Measurements from ENCODE around the gene MRPS22.

MRPS22 gene

GRCh38 chr3:139317215-139317614 lies 26.6 kb upstream of the MRPS22 start:
- no peak for DNase-seq (ENCODE audit: extremely low spot score)
- POLR2A ChIA-PET: no interaction called here
- CTCF ChIA-PET: interaction anchor here (0.7 to 0.9 kb wide), 2 partner anchors 12 to 42 kb away, joined by 3 read pairs; no protein-coding TSS in a partner anchor
- TF ChIP-seq FOXK2 (IDR thresholded peaks at IDR 0.05) (no peak), PKNOX1 (IDR thresholded peaks at IDR 0.05) (no peak), SUZ12 (IDR thresholded peaks at IDR 0.05) (no peak), FOXA1 (IDR thresholded peaks at IDR 0.05) (no peak)

- TF ChIP-seq ELF4 (IDR thresholded peaks at IDR 0.05) (no peak), SP1 (IDR thresholded peaks at IDR 0.05) (no peak), FOXK2 (IDR thresholded peaks at IDR 0.05) (no peak), LEF1 (IDR thresholded peaks at IDR 0.05; ENCODE audit: borderline replicate concordance) (no peak), HDGF (IDR thresholded peaks at IDR 0.05; ENCODE audit: borderline replicate concordance) (no peak), FOXA1 (IDR thresholded peaks at IDR 0.05) (no peak), FOXM1 (IDR thresholded peaks at IDR 0.05; ENCODE audit: borderline replicate concordance) (no peak), CTBP1 (IDR thresholded peaks at IDR 0.05; ENCODE audit: borderline replicate concordance) (no peak), ZNF384 (IDR thresholded peaks at IDR 0.05) (no peak)
- POLR2A ChIA-PET: interaction anchor here (0.6 kb wide), 1 partner anchor 724 kb away, joined by 3 read pairs; the partner anchor contains the start of gene CEP70
- no peak for DNase-seq (ENCODE audit: extremely low spot score)
- CTCF ChIA-PET: interaction anchor here (0.5 to 1.2 kb wide), 4 partner anchors 7 to 207 kb away, joined by 3 to 5 read pairs (median 3); no protein-coding TSS in a partner anchor
Measured at GRCh38 chr3:139317660-139318430, 26.0 kb upstream of the MRPS22 start.

GRCh38 chr3:139318431-139318816 lies 25.4 kb upstream of the MRPS22 start:
- TF ChIP-seq PKNOX1 (IDR thresholded peaks at IDR 0.05) (peak; percentile 45; the same call in 1 of the 2 replicates), FOXK2 (IDR thresholded peaks at IDR 0.05) (no peak)
- POLR2A ChIA-PET: interaction anchor here (0.6 kb wide), 1 partner anchor 724 kb away, joined by 3 read pairs; the partner anchor contains the start of gene CEP70
- CTCF ChIA-PET: interaction anchor here (0.5 to 1.9 kb wide), 6 partner anchors 8 to 214 kb away, joined by 3 to 7 read pairs (median 4); no protein-coding TSS in a partner anchor
- no peak for DNase-seq (ENCODE audit: extremely low spot score)

GRCh38 chr3:139318826-139319225 lies 25.0 kb upstream of the MRPS22 start:
- no peak for TF ChIP-seq ELF4 (IDR thresholded peaks at IDR 0.05)
- TF ChIP-seq ZNF384 (IDR thresholded peaks at IDR 0.05): no peak
- no peak for TF ChIP-seq L3MBTL2 (conservative IDR thresholded peaks at IDR 0.05)
- TF ChIP-seq SP1 (IDR thresholded peaks at IDR 0.05): no peak
- no peak for TF ChIP-seq ARNT (IDR thresholded peaks at IDR 0.05)
- no peak for TF ChIP-seq TARDBP (IDR thresholded peaks at IDR 0.05)
- no peak for TF ChIP-seq LEF1 (IDR thresholded peaks at IDR 0.05; ENCODE audit: borderline replicate concordance)
- TF ChIP-seq FOXM1 (IDR thresholded peaks at IDR 0.05; ENCODE audit: borderline replicate concordance): no peak
- CTCF ChIA-PET: interaction anchor here (0.5 to 1.9 kb wide), 9 partner anchors 8 to 986 kb away, joined by 3 to 7 read pairs (median 4); no protein-coding TSS in a partner anchor
- no peak for DNase-seq (ENCODE audit: extremely low spot score)
- POLR2A ChIA-PET: interaction anchor here (0.6 kb wide), 1 partner anchor 725 kb away, joined by 3 read pairs; the partner anchor contains the start of gene CEP70

- POLR2A ChIA-PET: no interaction called here
- CTCF ChIA-PET: interaction anchor here (0.5 to 1.9 kb wide), 8 partner anchors 9 to 987 kb away, joined by 3 to 7 read pairs (median 4); no protein-coding TSS in a partner anchor
- TF ChIP-seq LEF1 (IDR thresholded peaks at IDR 0.05; ENCODE audit: borderline replicate concordance) (no peak), ARNT (IDR thresholded peaks at IDR 0.05) (no peak), SUZ12 (IDR thresholded peaks at IDR 0.05) (no peak), FOXA1 (IDR thresholded peaks at IDR 0.05) (no peak), PKNOX1 (IDR thresholded peaks at IDR 0.05) (no peak), BHLHE40 (IDR thresholded peaks at IDR 0.05; ENCODE audit: borderline replicate concordance) (no peak), L3MBTL2 (conservative IDR thresholded peaks at IDR 0.05) (no peak), ELF4 (IDR thresholded peaks at IDR 0.05) (no peak), NFRKB (IDR thresholded peaks at IDR 0.05) (no peak), HDGF (IDR thresholded peaks at IDR 0.05; ENCODE audit: borderline replicate concordance) (no peak), FOXK2 (IDR thresholded peaks at IDR 0.05) (no peak), CTBP1 (IDR thresholded peaks at IDR 0.05; ENCODE audit: borderline replicate concordance) (no peak)
- DNase-seq (ENCODE audit: extremely low spot score): peak; percentile 34
Measured at GRCh38 chr3:139319428-139320402, 24.1 kb upstream of the MRPS22 start.

All from HEK293T (cell line).